NCI-H187 (cell line): ENCODE results near the gene CMTM6.
"Not testable (repeated sequence)": the region's sequence is repeated elsewhere in the genome, so short reads cannot be mapped to it uniquely, and the experiment has no call there.

Experiments
- DNase-seq, 2 experiments: peaks; one replicate each; lab custom pipeline; 2025; lab: John Stamatoyannopoulos, UW

The CMTM6 gene

DNA sequence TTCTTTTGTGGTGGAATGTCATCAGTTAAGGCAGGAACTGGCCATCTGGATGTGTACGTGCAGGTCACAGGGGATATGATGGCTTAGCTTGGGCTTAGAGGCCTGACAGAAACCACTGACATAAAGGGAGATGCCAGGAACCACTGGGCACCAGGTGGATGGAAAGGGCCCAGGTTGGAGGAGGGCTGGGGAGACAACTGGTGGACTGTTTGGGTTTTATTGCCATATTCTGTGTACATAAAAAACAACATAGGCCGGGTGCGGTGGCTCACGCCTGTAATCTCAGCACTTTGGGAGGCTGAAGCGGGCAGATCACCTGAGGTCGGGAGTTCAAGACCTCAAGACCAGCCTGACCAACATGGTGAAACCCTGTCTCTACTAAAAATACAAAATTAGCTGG lies 35.8 kb downstream of the CMTM6 start:
- DNase-seq = not testable (repeated sequence)

DNA sequence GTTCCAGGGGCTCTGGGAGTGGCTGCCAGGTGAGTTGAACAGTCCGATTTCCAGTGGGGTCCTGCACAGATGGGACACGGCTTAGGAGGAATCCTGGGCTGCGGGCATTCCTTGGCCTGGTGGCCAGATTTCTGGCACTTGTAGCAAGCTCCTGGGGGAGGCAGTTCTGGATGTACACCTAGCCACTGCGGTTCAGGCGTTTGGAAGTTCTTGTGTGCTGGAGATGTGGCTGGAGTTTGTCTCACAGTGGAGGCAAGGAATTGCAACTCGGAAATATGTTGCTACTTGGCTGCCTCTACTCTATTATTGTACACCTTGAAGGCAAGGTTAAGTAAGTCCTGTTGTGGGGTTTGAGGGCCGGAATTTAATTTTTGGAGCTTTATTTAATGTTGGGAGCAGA lies 37.9 kb downstream of the CMTM6 start:
- not testable (repeated sequence) for DNase-seq

DNA sequence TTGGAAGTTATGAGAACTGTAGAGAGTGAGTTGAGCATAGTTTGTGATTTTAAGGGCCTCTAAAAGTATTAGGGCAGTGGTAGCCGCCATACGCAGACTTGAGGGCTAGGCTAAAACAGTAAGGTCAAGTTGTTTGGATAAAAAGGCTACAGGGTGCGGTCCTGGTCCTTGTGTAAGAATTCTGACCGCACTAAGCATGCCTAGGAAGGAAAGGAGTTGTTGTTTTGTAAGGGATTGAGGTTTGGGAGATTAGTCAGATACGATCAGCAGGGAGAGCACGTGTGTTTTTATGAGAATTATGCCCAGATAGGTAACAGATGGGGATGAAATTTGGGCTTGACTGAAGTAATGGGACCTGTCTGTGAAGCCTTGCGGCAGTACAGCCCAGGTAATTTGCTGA lies 39.2 kb downstream of the CMTM6 start:
- not testable (repeated sequence) for DNase-seq

DNA sequence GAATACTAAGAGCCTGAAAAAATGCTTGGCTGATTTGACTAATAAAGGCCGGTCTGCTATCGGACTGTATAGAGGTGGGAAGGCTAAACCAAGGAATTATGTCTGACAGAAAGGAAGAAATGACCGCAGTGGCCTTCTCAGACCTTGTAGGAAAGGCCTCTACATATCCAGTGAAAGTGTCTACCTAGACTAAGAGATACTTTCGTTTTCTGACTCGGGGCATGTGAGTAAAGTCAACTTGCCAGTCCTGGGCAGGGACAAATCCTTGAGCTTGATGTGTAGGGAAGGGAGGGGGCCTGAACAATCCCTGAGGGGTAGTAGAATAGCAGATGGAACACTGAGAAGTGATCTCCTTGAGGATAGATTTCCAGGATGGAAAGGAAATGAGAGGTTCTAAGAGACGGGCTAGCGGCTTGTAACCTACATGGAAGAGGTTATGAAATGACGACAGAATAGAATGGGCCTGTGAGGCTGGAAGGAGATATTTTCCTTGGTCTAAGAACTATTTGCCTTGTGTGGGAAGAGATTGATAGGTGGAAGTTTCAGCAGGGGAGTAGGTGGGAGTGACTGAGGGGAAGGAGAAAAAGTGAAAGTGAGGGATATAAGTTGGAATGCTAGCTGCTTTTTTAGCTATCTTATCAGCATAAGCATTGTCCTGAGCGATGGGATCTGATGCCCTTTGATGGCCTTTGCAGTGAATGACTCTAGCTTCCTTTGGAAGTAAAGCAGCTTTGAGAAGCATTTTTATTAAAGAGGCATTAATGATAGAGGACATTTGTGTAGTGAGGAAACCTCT lies 40.3 kb downstream of the CMTM6 start:
- DNase-seq = not testable (repeated sequence)

DNA sequence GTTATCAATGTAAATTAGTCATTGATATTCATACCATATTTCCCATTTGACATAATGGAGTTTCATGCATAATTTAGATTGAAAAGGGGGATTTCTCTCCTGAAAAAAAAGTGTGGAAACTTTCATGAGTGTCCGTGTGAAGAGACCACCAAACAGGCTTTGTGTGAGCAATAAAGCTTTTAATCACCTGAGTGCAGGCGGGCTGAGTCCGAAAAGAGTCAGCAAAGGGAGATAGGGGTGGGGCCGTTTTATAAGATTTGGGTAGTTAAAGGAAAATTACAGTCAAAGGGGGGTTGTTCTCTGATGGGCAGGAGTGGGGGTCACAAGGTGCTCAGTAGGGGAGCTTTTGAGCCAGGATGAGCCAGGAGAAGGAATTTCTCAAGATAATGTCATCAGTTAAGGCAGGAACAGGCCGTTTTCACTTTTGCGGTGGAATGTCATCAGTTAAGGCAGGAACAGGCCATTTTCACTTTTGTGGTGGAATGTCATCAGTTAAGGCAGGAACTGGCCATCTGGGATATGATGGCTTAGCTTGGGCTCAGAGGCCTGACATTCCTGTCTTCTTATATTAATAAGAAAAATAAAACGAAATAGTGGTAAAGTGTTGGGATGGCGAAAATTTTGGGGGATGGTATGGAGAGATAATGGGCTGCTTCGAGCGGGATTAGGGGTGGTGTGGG lies 41.7 kb downstream of the CMTM6 start:
- not testable (repeated sequence) for DNase-seq

DNA sequence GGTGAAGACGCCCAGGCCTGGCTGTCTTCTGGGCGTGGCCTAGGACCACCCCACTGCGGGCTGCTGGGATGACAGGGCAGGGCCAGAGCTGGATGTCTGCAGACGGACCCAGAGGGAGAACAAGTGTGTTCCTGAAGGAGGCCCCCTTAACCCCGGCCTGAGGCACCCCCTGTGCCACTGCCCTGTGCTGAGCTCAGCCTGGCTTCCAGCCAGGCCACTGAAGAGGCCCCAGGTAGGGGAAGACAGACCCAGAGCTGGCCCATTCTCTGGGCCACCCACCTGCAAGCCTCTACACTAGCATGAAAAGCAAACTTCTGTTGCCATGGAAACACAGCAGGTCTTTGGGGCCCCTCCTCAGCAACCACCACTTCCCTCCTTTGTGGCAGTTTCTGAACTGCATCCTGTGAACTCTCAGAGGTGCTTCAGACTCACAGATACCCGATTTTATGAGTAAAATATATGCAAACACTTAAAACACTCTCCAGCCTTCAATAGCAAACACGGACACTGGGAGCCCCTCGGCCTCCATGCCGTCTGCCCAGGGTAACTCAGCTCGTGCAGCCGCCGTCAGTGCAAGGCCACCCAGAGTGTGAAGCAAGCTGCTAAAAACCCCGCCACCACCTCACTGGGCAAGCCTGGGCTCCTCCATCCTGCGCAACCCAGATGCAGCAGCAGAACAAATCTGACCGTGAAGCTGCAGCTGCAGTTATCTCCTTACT lies 42.5 kb downstream of the CMTM6 start:
- peak in 1 of 2 experiments; percentile 25 for DNase-seq

DNA sequence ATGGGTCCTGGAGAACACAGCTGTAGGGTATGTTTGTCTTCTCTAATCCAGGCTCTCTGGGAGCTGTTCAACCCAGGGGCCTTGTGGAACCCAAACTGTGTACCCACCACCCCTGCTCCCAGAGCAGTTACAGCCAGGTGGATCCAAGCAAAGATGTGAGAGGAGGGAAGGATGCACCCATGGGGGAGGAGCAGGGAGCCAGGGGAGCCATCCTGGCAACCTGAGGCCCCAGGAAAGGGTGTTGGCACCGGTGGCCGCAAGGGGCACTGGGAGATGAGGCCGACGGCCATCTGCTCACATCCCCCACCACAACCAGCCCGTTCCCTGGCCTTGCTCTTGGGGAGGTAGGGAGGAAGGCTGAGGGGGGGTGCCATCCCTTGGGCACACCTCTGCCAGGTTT lies 43.2 kb downstream of the CMTM6 start:
- DNase-seq = no peak

DNA sequence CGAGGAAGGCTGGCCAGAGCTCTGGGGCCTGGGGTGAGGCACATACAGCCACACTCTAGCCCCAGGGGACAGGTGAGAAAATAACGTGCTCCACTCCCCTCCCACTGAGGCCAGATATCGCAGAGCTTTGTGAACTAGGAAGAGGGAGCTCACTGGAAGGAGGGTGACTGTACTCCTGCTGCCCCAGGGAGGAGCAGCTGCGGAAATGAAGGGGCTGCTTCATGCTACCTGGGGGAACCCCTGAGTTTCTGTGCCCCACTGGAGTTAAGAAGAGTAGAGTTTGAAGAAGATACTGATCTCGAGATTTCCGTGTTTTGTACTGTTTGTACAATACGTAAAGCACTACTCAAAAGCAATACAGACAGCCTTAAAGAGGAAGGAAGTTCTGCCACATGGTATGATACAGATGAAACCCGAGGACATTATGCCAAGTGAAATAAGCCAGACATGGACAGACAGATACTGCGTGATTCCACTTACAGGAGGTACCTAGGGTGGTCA lies 44.6 kb downstream of the CMTM6 start:
- DNase-seq = no peak

DNA sequence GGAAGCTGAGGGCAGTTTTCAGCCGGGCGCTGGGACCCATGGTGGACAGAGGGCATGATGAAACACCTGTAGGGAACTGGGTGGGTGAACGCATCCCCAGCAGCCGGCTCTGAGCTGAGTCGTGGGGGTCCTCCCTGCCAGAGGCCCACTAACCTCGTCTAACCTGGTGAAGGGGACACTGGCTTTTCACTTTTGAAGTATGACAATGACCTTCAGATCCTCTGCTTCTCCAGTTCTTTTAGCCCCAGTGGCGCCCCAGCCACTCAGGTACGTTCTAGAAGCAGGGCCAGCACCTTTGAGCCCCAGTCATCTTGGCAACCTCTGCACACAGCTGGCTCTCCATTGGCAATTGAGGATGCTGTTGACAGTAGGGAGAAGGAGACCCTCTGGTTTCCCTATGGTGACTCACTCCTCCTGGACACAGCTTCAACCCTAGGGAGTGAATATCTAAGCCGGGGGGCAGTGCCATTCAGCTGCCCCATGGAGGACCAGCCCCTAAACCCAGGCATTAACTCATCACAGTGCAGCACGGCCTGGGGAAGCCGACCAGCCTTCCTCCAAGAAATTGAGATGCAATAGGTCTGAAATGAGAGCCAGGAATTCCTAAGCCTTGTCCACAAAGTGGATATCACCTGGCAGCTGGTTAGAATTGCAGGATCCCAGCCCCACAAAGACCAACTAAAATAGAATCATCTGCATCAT lies 46.1 kb downstream of the CMTM6 start:
- no peak for DNase-seq

DNA sequence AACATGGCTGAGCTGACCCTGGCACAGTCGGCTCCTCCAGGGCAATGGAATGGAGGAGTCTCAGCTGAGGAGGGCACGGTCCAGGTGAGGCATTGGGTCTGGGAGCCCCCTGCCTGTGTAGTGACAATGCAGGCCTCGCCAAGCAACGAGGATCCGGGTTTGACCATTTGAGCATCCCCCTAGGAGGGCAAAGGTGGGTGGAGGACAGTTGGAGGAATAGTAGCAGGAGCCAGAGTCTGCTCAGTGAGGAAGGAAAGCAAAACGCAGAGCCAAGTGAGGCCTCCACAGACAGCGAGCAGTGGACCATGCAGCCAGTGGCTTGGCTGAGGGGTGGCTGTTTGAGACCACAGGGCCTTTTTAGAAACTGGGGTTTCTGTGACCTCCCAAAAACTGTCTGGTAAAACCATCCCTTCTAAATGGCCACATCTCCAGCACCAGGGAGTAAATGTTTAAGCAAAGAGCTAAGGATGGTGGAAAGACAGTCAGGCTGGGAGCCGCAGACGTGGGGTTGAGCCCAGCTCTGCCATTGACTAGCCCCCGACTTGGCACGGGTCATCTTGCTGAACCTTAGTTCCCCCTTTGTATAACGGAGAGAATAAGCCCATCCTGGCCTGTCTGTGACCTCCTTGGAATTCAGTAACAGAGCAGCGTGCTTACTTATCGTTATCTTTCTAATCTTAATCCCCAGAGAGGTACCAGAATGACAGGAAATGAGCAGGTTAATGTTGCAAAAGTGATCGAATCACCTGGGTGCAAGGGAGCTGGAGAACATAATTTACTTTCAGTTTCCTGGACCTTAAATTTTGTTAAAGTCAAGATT lies 46.8 kb downstream of the CMTM6 start:
- DNase-seq = no peak

DNA sequence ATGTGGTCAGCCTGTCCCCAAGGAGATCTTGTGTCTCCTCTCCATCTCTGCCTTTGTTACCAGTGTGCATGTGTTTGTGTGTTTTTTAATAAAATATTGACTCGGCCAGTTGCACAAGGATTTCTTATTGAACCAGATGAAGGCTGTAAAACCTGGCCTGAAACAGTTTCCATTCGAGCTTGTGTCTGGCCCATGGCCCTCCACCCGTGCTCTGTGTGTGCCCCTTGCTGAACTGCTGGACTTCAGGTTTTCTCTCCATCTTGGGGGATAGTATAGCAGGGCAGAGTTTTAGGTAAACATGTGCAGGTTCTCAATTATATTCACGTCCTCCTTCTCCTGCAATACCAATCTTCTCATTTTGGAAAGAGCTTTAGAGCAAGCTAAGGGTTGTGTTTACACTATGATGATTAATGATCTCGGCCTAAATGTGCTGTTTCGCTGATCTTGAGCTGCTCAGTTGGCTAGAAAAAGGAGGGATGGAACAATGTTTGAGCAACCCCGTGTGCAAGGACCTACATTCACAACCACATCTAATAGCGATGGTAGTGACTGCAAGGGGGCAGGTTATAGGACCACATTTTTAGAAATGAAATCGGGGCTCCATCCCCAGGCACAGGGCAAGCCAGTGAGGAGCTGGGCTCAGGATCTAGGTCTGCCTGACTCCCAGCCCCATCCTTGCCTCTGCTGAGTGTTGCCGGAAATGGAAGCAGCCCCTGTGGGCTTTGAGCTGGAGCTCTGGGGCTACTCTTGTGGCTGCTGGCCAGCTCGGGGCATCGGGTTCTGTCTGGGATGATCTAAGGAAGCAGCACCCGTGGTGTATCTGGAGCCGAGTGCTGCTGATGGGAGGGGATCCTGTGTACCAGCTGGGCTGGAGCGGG lies 47.7 kb downstream of the CMTM6 start:
- DNase-seq = no peak

DNA sequence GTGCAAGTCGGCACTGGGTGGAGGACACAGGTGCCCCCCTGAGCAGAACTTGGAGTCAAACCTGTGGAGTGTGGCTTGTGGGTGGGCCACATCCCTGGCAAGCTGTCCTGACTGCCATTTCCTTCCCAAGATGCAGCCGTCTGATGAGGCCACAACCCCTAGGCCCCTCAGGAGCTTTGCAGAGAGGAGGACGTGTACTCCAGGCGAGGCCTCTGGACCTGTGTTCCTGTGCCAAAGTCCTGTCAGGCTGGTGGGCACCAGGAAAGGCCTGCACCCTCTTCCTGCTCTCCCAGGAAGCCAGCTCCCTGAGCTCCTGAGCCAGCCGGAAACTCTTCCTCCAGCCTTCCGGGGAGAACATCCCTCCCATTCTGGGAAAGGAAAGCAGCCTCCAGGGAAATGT lies 48.5 kb downstream of the CMTM6 start:
- DNase-seq = no peak

DNA sequence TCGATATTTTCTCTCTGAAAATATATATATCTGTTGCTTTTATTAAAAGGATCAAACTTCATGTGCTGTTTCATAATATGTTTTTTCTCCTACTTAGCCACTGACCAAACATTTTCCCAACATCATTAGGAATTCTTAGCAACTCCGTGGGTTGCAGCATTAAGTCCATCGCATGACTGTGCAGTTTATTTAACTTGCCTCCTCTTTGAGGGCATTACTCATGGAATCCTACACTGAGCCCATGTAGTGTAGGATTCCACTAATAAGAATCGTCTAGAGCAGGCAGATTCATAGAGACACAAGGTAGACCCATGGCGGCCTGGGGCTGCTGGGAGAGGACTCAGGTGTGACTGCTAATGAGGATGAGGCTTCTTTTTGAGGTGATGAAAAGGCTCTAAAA lies 49.3 kb downstream of the CMTM6 start:
- no peak for DNase-seq

DNA sequence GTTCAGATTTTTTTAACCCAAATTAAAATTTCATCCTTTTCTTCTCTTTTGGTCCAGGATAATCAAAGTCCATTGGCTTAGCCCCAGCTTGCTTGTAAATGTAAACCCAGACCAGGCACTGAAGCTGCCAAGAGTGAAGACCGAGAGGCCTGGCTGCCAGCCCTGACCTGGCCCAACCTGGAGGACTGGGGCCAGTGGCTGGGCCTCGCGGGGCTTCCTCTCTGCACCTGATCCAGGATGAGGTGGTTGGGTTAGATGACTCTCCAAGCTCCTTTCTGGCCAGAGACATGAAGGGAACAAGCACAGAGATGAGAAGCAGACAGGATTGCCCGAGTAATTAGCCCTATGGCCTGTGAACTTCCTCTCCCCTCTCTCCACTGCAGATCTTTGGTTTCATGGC lies 50.6 kb downstream of the CMTM6 start:
- no peak for DNase-seq

DNA sequence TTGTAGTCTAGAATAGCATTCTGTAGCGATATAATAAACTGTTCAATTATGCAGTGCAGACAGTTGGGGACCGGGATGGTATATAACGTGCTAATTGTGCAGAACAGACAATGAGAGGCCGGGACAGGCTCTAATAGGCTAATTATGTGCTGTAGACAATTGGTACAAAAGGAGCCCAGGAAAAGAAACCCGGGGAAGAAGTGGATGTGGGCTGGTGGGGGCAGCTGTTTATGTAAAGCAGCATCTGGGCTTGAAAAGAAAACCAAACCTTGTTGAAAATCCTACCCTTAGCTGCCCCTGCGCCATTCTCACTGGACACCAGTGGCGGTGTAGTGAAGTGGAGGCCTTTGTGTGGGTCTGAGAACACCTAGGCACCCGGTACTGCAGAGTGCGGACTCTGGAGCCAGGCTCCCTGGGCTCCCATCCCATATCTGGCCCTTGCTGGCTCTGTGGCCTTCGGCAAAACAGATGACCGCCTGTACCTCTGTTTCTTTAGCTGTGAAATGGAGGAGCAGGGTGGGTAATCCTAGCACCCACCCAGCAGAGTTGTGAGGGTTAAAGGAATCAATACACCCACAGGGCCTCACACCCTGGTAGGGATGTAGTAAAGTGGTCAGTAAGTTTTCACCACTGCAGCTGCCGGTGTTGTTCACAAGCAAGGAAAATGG lies 51.5 kb downstream of the CMTM6 start:
- DNase-seq = no peak

DNA sequence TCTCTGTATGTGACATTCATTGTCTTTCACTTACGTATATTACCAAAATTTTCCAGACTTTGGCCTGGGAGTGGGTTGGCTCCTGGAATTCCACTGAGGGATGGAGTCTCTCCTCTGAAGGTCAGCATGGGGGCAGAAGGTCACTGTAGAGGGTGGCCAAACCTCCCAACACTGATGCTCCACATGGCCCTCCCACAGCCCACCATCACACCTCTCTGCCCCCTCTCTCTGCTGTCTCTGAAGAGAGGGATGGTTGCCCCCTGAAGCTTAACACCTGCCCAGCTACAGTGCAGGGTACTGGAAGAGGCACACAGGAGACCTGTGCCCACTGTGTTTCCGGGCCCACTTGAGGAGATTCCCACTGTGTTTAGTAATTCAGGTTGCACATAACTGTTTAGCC lies 52.2 kb downstream of the CMTM6 start:
- no peak for DNase-seq

DNA sequence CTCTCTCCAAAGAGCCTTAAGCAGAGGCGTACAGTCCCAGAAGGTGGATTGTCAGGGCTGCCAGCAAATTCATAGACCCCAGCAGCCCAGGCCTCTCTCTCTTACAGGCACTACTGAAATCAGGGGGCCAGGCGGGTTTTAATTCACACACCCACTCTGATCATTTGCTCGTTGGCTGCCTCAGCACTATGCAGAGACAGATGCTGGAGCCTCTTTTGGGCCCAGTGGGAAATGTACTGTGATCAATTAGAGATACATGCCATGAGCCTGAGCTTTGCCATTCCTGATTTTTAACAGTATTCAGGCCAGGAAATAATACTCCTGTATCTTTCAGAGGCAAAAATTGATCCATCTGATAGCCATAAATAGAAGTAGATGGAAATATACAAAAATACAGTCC lies 53.0 kb downstream of the CMTM6 start:
- no peak for DNase-seq

DNA sequence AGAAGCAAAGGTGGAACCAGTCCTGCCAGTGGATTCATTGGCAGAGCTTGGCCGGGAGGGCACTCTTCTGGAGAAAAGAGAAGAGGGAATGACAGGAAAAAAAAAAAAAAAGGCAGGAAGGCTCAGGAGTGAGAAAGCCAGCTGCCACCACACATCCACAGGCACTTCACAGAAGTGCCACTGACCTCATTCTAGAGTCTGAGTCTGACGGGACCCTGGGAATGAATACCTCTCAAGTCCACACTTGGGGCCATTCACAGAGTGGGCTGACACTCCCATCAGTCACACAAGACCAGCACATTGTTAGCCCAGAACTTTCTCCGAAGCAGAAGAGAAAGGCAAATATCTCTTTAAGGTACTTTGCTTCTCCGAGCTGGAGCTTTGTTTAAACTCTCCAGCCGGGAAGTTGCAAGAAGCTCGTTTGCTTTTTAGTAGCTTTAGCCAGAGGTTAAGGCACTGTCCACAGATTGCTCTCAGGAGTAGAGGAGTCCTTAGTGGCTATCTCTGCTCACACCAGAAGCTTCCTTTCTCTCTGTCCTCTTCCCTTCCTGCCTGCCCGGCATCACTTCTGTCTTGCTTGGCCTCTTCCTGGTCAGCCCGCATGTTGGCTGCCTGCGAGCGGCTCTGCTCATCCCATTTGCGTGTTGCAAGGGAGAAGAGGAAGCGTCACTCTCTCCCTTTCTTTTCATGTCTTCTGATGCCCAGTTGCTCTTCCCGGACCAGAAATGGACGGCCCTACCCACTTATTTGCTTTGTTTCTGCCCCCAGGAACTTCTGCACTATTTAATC lies 53.8 kb downstream of the CMTM6 start:
- DNase-seq = no peak

DNA sequence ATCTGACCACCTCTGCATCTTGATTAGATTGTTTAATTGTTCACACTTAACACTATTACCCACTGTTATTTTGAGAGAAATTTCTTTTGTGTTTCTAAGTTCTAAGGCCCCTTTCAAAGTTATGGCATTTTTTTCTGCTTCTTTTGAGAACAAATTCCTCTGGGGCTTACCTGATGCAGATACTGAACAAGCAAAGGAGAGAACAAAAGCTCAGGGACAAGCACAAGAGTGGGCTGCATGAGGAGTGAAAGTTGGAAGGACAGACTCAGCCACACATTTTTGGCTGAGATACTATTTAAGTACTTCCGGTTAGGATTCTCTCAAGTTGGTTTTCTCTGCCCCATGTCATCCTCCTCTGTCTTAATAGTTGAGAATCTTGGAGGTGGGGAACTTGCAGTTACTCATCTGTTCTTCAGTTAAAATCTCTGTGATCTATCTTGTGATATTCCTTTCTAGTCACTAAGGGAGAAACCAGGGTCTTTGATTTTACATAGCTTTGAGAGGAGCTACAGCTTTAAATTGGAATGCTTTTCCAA lies 54.7 kb downstream of the CMTM6 start:
- no peak for DNase-seq
